Ovary (tissue), 3 donors: ENCODE results near the gene TOPAZ1.

ENCODE experiments used
- POLR2A ChIP-seq: fragments of 450-650 bp; IDR thresholded peaks from one replicate; pipeline ENCODE4 v1.6.1; 2017; ENCODE audit warnings: antibody characterized with exemption, mild to moderate bottlenecking, moderate library complexity
- TF ChIP-seq, protein P1 (sequence below), 3 donors: fragments of 450-650 bp in 2 of 3; fragments of 200-600 bp in 1 of 3; IDR thresholded peaks; one replicate each; pipeline versions ENCODE4 v1.5.1 to v1.8.0; 2016 to 2022; ENCODE audit warnings: antibody characterized with exemption in 3 of 3, mild to moderate bottlenecking in 1 of 3
- donor health status: DM: no; HTN: no; CAD: no.

DNA sequence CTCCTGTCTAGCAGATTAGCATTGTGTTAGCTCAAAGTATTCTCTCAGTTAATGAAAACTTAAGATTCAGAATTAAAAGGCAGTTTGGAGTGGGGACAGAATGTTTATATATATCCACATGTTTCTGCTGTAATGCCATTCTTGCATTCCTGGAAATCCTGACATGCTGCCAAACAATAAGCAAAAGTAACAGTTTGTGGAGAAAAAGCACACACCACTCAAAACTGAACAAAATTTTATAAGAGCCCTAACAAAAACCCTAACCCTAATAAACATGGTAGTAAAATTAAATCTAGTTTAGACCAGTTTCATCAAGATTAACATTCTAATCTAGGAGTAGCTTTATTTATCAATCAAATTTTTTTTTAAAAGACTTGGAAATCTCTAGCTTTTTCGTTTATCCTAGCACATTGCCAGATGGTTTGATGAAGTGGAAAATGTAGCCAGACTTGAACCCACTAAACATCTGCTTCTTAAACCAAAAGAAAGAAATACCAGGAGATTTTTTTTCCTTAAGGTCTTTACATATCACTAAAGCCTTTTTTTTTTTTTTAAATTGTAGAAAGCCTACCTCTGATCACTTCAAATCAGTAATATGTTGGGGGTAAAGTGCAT is 100.6 kb downstream of the TOPAZ1 start:
- TF ChIP-seq, protein P1, sequence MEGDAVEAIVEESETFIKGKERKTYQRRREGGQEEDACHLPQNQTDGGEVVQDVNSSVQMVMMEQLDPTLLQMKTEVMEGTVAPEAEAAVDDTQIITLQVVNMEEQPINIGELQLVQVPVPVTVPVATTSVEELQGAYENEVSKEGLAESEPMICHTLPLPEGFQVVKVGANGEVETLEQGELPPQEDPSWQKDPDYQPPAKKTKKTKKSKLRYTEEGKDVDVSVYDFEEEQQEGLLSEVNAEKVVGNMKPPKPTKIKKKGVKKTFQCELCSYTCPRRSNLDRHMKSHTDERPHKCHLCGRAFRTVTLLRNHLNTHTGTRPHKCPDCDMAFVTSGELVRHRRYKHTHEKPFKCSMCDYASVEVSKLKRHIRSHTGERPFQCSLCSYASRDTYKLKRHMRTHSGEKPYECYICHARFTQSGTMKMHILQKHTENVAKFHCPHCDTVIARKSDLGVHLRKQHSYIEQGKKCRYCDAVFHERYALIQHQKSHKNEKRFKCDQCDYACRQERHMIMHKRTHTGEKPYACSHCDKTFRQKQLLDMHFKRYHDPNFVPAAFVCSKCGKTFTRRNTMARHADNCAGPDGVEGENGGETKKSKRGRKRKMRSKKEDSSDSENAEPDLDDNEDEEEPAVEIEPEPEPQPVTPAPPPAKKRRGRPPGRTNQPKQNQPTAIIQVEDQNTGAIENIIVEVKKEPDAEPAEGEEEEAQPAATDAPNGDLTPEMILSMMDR (IDR thresholded peaks at IDR 0.05) = no peak
- TF ChIP-seq POLR2A = no peak
